ENCODE results near the gene NKX1-1.

- TF ChIP-seq CTCF (IDR thresholded peaks at IDR 0.05) (no peak), POLR2AphosphoS5 (IDR thresholded peaks at IDR 0.05; ENCODE audit: insufficient read depth in 1 of 2, low read depth in 1 of 2) (no peak)
Observed at GRCh38 chr4:1400831-1401408, 5.3 kb downstream of the NKX1-1 start.
